Hepatocyte (in vitro differentiated cells): Measurements from ENCODE around the gene RABL6. TPM values are rescaled to one million over a fixed set of nuclear protein-coding genes. Genes with fewer than 3 reads are reported as not detected.

Experiments used
- DNase-seq: peaks from one replicate; pipeline ENCODE4 v3.0.0-alpha.2; 2016; ENCODE audit warnings: low spot score
- H2AFZ ChIP-seq: fragments of 200-600 bp; sonication (generic); 2 replicates; pipeline ENCODE4 v1.6.0; 2016; ENCODE audit warnings: antibody characterized with exemption, mild to moderate bottlenecking
- H3K27ac ChIP-seq: fragments of 200-600 bp; sonication (generic); 2 replicates; pipeline ENCODE4 v1.5.1; 2016; ENCODE audit warnings: mild to moderate bottlenecking
- H3K27me3 ChIP-seq: fragments of 200-600 bp; sonication (generic); 2 replicates; pipeline ENCODE4 v1.6.1; 2016
- H3K36me3 ChIP-seq: fragments of 200-600 bp; sonication (generic); replicated peaks from 2 replicates; pipeline ENCODE4 v1.5.1; 2016; ENCODE audit warnings: low read depth; ENCODE audit not compliant: insufficient read depth
- H3K4me1 ChIP-seq: fragments of 200-600 bp; sonication (generic); 2 replicates; pipeline ENCODE4 v1.5.1; 2016; ENCODE audit warnings: mild to moderate bottlenecking, moderate library complexity; ENCODE audit not compliant: insufficient read depth
- H3K4me2 ChIP-seq: fragments of 200-600 bp; sonication (generic); 2 replicates; pipeline ENCODE4 v1.6.0; 2016
- H3K4me3 ChIP-seq: fragments of 200-600 bp; sonication (generic); 2 replicates; pipeline ENCODE4 v1.5.1; 2016; ENCODE audit warnings: mild to moderate bottlenecking
- H3K79me2 ChIP-seq: fragments of 200-600 bp; sonication (generic); 2 replicates; pipeline ENCODE4 v1.6.0; 2017; ENCODE audit warnings: mild to moderate bottlenecking
- H3K9me2 ChIP-seq: fragments of 200-600 bp; sonication (generic); replicated peaks from 2 replicates; pipeline ENCODE4 v1.6.0; 2017; ENCODE audit warnings: mild to moderate bottlenecking; ENCODE audit not compliant: insufficient read depth
- H3K9me3 ChIP-seq: fragments of 200-600 bp; sonication (generic); 2 replicates; pipeline ENCODE4 v1.5.1; 2016; ENCODE audit warnings: low read depth, mild to moderate bottlenecking
- H4K20me1 ChIP-seq: fragments of 200-600 bp; sonication (generic); 2 replicates; pipeline ENCODE4 v1.6.0; 2016; ENCODE audit warnings: mild to moderate bottlenecking; ENCODE audit not compliant: insufficient read depth, poor library complexity, severe bottlenecking
- EZH2 ChIP-seq: fragments of 200-600 bp; sonication (generic); IDR thresholded peaks from 2 replicates; pipeline ENCODE4 v1.6.1; 2016; ENCODE audit warnings: antibody characterized with exemption, mild to moderate bottlenecking, borderline replicate concordance
- EZH2phosphoT487 ChIP-seq: fragments of 200-600 bp; sonication (generic); IDR thresholded peaks from one replicate; pipeline ENCODE4 v1.6.1; 2018; ENCODE audit warnings: antibody characterized with exemption, mild to moderate bottlenecking, low read depth, moderate library complexity; ENCODE audit not compliant: unreplicated experiment, severe bottlenecking
- WGBS: methylation state at CpG from one replicate; pipeline ENCODE4 v1.1.6; 2016; ENCODE audit warnings: low lambda C conversion rate; ENCODE audit errors: missing lambda C conversion rate; 5-methylcytosine and 5-hydroxymethylcytosine counted together
- polyA plus RNA-seq: library from polyadenylated mRNA; unstranded; fragments of >200 nt; fragmentation: Nextera tagmentation; extraction: Ambion mirVana; gene quantifications from 2 replicates; pipeline ENCODE4 v1.2.1, GENCODE V29; 2016
- total RNA-seq: library from RNA; depleted of rRNA; stranded (reverse); fragments of >200 nt; gene quantifications from 2 replicates; pipeline ENCODE4 v1.2.3, GENCODE V29; 2014
- TF ChIP-seq, protein P1 (sequence below): fragments of 200-600 bp; sonication (generic); IDR thresholded peaks from 2 replicates; pipeline ENCODE4 v1.5.1; 2016; ENCODE audit warnings: antibody characterized with exemption, mild to moderate bottlenecking; ENCODE audit not compliant: poor library complexity

RABL6 gene
- total and polyA plus RNA-seq, 2 experiments from 2014 or later = 72.3 to 103 TPM

DNA sequence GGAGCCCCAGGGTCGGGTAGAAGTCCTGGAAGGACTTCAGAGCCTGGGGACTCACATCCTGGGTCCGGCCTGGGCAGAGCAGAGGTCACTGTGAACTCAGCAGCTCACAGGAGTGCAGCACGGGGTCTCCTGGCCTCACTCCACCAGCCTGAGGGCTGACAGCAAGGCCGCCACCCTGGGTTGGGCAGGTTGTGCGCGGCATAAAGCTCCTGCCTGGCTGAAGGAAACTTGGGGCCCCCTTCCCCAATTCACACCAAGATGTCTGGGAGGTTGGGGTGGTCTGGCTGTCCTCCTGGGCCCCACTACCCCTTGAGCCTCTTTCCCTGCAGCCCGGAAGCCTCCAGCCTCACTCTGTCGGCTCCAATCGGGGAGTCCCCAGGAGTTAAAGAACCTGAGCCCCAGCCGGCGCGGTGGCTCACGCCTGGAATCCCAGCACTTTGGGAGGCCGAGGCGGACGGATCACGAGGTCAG, 45.5 kb upstream of the RABL6 start:
- WGBS = 89% methylated on average over 17 of the region's 17 CpGs
- no peak overlapping the region for H3K4me2 ChIP-seq
- DNase-seq = no peak

DNA sequence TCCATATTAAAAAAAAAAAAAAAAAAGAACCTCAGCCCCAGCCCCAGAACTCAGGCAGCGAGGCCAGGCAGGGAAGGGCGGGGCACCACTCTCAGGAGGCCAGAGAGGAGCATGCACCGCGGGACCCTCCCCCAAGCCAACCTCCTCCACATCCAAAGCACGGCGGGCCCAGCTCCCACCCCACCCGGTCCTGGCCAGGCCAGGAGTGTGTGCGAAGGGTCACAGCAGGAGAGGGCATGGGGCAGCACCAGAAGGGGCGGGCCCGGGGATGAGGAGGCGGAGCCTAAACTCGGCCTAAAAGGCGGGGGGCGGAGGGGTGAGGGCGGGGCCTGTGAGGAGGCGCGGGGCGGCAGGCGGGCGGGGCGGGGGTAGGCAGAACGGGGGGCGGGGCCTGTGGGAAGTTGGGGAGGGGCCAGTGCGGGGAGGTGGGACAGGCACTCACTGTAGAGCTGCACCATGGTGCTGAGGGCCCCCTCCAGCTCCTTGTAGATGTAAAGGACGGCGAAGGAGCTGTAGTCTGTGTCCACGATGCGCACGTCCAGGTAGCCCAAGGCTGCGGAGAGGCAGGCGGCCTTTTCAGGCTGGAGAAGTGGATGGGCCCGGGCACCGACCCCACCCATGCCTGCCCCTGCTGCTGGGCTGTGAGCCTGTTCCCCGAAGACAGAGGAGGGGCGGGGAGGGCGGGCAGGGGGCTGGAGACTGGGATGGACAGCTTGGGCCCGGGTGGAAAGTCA, 44.7 kb upstream of the RABL6 start:
- no peaks in the 10 kb centered on the region for H3K9me2 ChIP-seq

More for the DNA sequence above, 45.5 kb upstream of the RABL6 start:
- no peaks in the 10 kb centered on the region for H3K27me3 ChIP-seq
- no peaks in the 10 kb centered on the region for H3K36me3 ChIP-seq
- H3K79me2 ChIP-seq = no peaks in the 10 kb centered on the region
- no peak overlapping the region for H3K27ac ChIP-seq
- TF ChIP-seq EZH2phosphoT487 (no peak), EZH2 (no peak)
- TF ChIP-seq, protein P1, sequence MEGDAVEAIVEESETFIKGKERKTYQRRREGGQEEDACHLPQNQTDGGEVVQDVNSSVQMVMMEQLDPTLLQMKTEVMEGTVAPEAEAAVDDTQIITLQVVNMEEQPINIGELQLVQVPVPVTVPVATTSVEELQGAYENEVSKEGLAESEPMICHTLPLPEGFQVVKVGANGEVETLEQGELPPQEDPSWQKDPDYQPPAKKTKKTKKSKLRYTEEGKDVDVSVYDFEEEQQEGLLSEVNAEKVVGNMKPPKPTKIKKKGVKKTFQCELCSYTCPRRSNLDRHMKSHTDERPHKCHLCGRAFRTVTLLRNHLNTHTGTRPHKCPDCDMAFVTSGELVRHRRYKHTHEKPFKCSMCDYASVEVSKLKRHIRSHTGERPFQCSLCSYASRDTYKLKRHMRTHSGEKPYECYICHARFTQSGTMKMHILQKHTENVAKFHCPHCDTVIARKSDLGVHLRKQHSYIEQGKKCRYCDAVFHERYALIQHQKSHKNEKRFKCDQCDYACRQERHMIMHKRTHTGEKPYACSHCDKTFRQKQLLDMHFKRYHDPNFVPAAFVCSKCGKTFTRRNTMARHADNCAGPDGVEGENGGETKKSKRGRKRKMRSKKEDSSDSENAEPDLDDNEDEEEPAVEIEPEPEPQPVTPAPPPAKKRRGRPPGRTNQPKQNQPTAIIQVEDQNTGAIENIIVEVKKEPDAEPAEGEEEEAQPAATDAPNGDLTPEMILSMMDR = no peak
- H3K4me3 ChIP-seq = no peak overlapping the region
- H3K9me2 ChIP-seq = no peaks in the 10 kb centered on the region
- no peak overlapping the region for H2AFZ ChIP-seq
- H3K9me3 ChIP-seq = no peaks in the 10 kb centered on the region
- no peaks in the 10 kb centered on the region for H3K4me1 ChIP-seq
- no peaks in the 10 kb centered on the region for H4K20me1 ChIP-seq

DNA sequence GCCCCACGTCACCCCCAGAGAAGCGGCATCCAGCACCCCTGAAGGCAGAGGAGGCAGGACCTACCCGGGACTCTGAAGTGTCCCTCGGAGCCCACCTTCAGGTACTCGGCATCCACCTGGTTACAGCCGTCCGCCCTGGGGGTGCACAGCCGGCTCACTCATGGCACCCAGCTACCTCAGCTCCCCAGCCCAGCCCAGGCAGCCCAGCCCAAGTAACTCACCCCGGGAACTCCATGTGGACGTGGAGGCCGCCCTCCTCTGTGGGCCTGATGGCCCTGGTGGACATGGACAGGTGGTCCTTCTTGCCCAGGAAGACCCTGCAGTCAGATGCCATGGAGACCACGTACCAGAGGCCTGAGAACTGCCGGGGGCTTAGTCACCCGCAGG, 44.1 kb upstream of the RABL6 start:
- TF ChIP-seq EZH2 = no peak
- TF ChIP-seq, protein P1 = no peak
- TF ChIP-seq EZH2phosphoT487 = no peak
- Histone ChIP-seq H3K36me3 (no peaks in the 10 kb centered on the region), H3K79me2 (no peaks in the 10 kb centered on the region), H3K4me1 (no peaks in the 10 kb centered on the region), H3K9me2 (no peaks in the 10 kb centered on the region), H3K4me2 (no peak overlapping the region), H3K9me3 (no peaks in the 10 kb centered on the region), H4K20me1 (no peaks in the 10 kb centered on the region), H2AFZ (no peak overlapping the region), H3K4me3 (no peak overlapping the region), H3K27ac (no peak overlapping the region), H3K27me3 (no peaks in the 10 kb centered on the region)
- DNase-seq = no peak
- WGBS = 94% methylated on average over 14 of the region's 14 CpGs

More for the DNA sequence above, 44.7 kb upstream of the RABL6 start:
- no peaks in the 10 kb centered on the region for H3K4me1 ChIP-seq
- no peaks in the 10 kb centered on the region for H4K20me1 ChIP-seq
- no peak overlapping the region for H3K4me3 ChIP-seq
- no peaks in the 10 kb centered on the region for H3K9me3 ChIP-seq
- no peaks in the 10 kb centered on the region for H3K36me3 ChIP-seq
- H3K27ac ChIP-seq = no peak overlapping the region
- 61% methylated on average over 18 of the region's 37 CpGs for WGBS
- no peak overlapping the region for H3K4me2 ChIP-seq
- H2AFZ ChIP-seq = no peak overlapping the region
- no peaks in the 10 kb centered on the region for H3K79me2 ChIP-seq
- no peaks in the 10 kb centered on the region for H3K27me3 ChIP-seq
- TF ChIP-seq, protein P1 = no peak
- TF ChIP-seq EZH2phosphoT487 (no peak), EZH2 (no peak)
- peak; percentile 50 for DNase-seq
